ENCODE results near the gene TMEM51. TPM values are rescaled to one million over a fixed set of nuclear protein-coding genes. Genes with fewer than 3 reads are reported as not detected.

Gene TMEM51
- total RNA-seq, 3 donors from 2014 or later: 1.6 to 26.3 (median 10.8) TPM

GRCh38 chr1:15146142-15146680 is 7.3 kb upstream of the TMEM51 start:
- intact Hi-C loops (cut with DNase I; ENCODE audit: low total_unique reads): loop anchor here (10.0 kb wide), 1 partner anchor 1959 kb away; no protein-coding TSS in a partner anchor
- no peak for DNase-seq (ENCODE audit: low spot score in 2 of 2)
- no peak overlapping the region for H3K27ac ChIP-seq

GRCh38 chr1:15146971-15147376 is 6.6 kb upstream of the TMEM51 start:
- DNase-seq (ENCODE audit: low spot score in 2 of 2): no peak
- H3K27ac ChIP-seq: no peak overlapping the region
- no peaks in the 10 kb centered on the region for H3K36me3 ChIP-seq
- no peaks in the 10 kb centered on the region for H3K4me1 ChIP-seq
- TF ChIP-seq POLR2AphosphoS5 (IDR thresholded peaks at IDR 0.05) (no peak), POLR2A (IDR thresholded peaks at IDR 0.05) (no peak), CTCF (IDR thresholded peaks at IDR 0.05) (no peak)
- intact Hi-C loops (cut with DNase I; ENCODE audit: low total_unique reads): loop anchor here (10.0 kb wide), 1 partner anchor 1958 kb away; no protein-coding TSS in a partner anchor
- H3K9me3 ChIP-seq: no peaks in the 10 kb centered on the region
- H3K4me3 ChIP-seq: no peak overlapping the region
- no peaks in the 10 kb centered on the region for H3K27me3 ChIP-seq

More at GRCh38 chr1:15146142-15146680, 7.3 kb upstream of the TMEM51 start:
- no peaks in the 10 kb centered on the region for H3K4me1 ChIP-seq
- H3K4me3 ChIP-seq: no peak overlapping the region
- H3K36me3 ChIP-seq: no peaks in the 10 kb centered on the region
- TF ChIP-seq CTCF (IDR thresholded peaks at IDR 0.05) (no peak), POLR2A (IDR thresholded peaks at IDR 0.05) (no peak), POLR2AphosphoS5 (IDR thresholded peaks at IDR 0.05) (no peak)
- H3K9me3 ChIP-seq: no peaks in the 10 kb centered on the region
- H3K27me3 ChIP-seq: no peaks in the 10 kb centered on the region

DNA sequence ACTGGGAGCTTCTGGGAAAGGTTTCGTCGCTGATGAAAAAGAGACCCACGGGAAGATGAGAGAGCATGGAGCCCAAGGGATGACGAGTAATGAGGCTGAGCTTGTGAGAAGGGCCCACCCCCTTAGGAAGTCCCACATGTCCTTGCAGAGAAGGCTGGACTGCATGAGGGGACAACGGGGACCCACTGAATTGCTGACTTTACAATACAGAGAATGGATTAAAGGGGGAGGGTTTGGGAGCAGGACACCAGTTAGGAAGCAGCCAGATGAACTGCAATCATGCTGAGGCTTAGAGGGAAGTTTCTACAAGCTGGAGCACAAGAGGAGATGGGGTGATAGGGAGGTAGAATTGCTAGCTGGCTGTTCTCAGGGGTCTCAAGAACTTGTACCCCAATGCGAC is 5.5 kb upstream of the TMEM51 start:
- Histone ChIP-seq H3K36me3 (no peaks in the 10 kb centered on the region), H3K9me3 (no peaks in the 10 kb centered on the region), H3K4me1 (no peaks in the 10 kb centered on the region), H3K27ac (no peak overlapping the region), H3K27me3 (no peaks in the 10 kb centered on the region), H3K4me3 (no peak overlapping the region)
- intact Hi-C loops (cut with DNase I; ENCODE audit: low total_unique reads): loop anchor here (2.0 to 10.0 kb wide), 2 partner anchors 15 to 1957 kb away; no protein-coding TSS in a partner anchor
- no peak for DNase-seq (ENCODE audit: low spot score in 2 of 2)
- no peak for TF ChIP-seq POLR2A (IDR thresholded peaks at IDR 0.05)
- TF ChIP-seq CTCF (IDR thresholded peaks at IDR 0.05): no peak
- TF ChIP-seq POLR2AphosphoS5 (IDR thresholded peaks at IDR 0.05): no peak

DNA sequence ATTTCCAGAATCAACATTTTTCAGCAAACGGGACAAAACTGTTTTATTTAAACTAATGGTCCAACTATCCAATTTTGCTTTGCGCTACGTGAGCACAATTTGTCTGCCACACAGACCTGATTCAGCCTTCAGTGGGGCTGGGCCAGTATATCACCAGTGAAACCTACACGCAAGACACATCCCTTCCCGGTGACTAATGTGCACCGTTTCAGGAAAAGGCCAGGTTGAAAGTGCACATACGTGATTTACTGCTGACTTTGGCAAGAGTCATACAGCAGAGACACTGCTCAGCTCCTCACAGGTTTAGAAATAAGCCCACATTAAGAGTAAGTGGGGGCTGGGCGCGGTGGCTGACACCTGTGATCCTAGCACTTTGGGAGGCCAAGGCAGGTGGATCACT is 5.1 kb upstream of the TMEM51 start:
- no peak for TF ChIP-seq CTCF (IDR thresholded peaks at IDR 0.05)
- no peak for TF ChIP-seq POLR2A (IDR thresholded peaks at IDR 0.05)
- TF ChIP-seq POLR2AphosphoS5 (IDR thresholded peaks at IDR 0.05): no peak
- H3K27ac ChIP-seq: no peak overlapping the region
- intact Hi-C loops (cut with DNase I; ENCODE audit: low total_unique reads): loop anchor here (2.0 to 10.0 kb wide), 2 partner anchors 16 to 1956 kb away; no protein-coding TSS in a partner anchor
- no peak for DNase-seq (ENCODE audit: low spot score in 2 of 2)
- H3K27me3 ChIP-seq: no peaks in the 10 kb centered on the region
- no peak overlapping the region for H3K4me3 ChIP-seq
- H3K4me1 ChIP-seq: no peaks in the 10 kb centered on the region
- H3K36me3 ChIP-seq: no peaks in the 10 kb centered on the region
- no peaks in the 10 kb centered on the region for H3K9me3 ChIP-seq

- TF ChIP-seq POLR2A (IDR thresholded peaks at IDR 0.05): no peak
- no peak for TF ChIP-seq POLR2AphosphoS5 (IDR thresholded peaks at IDR 0.05)
- no peak for TF ChIP-seq CTCF (IDR thresholded peaks at IDR 0.05)
- no peaks in the 10 kb centered on the region for H3K9me3 ChIP-seq
Measured at GRCh38 chr1:15148941-15149340, 4.6 kb upstream of the TMEM51 start.

More at GRCh38 chr1:15148941-15149340, 4.6 kb upstream of the TMEM51 start:
- Histone ChIP-seq H3K27me3 (no peaks in the 10 kb centered on the region), H3K36me3 (no peaks in the 10 kb centered on the region), H3K27ac (no peak overlapping the region), H3K4me3 (no peak overlapping the region), H3K4me1 (no peaks in the 10 kb centered on the region)
- intact Hi-C loops (cut with DNase I; ENCODE audit: low total_unique reads): loop anchor here (2.0 to 10.0 kb wide), 2 partner anchors 16 to 1956 kb away; no protein-coding TSS in a partner anchor
- DNase-seq (ENCODE audit: low spot score in 2 of 2): no peak

Measured in breast epithelium (tissue), 4 donors.